HCT116 (cell line): Measurements from ENCODE around the gene CADM3.

Source experiments
- CEBPB ChIP-seq: IDR thresholded peaks from 2 replicates; pipeline ENCODE4 v1.6.1; 2012; ENCODE audit warnings: low read depth
- CTCF ChIP-seq, 3 experiments: fragments of 200-600 bp in 1 of 3; sonication (generic) in 1 of 3; IDR thresholded peaks in 2 of 3; conservative IDR thresholded peaks in 1 of 3; 2 replicates each; pipeline ENCODE4 v1.5.1; 2012 to 2017; ENCODE audit warnings: low read depth in 2 of 3, low read length in 2 of 3, antibody characterized with exemption in 1 of 3, borderline replicate concordance in 1 of 3, control low read depth in 1 of 3, mild to moderate bottlenecking in 1 of 3, mixed read lengths in 1 of 3, mixed run types in 1 of 3, moderate library complexity in 1 of 3; ENCODE audit not compliant: insufficient read depth in 1 of 3
- ELF1 ChIP-seq: IDR thresholded peaks from 2 replicates; pipeline ENCODE4 v1.6.1; 2012; ENCODE audit warnings: low read depth, borderline replicate concordance
- EZH2 ChIP-seq: fragments of 200-600 bp; sonication (generic); IDR thresholded peaks from 2 replicates; pipeline ENCODE4 v1.6.1; 2017; ENCODE audit warnings: antibody characterized with exemption, mixed run types
- EZH2phosphoT487 ChIP-seq: fragments of 200-600 bp; IDR thresholded peaks from 2 replicates; pipeline ENCODE4 v1.6.1; 2018; ENCODE audit warnings: antibody characterized with exemption, borderline replicate concordance
- FOSL1 ChIP-seq: IDR thresholded peaks from 2 replicates; pipeline ENCODE4 v1.6.1; 2012; ENCODE audit warnings: low read depth
- JUND ChIP-seq: IDR thresholded peaks from 2 replicates; pipeline ENCODE4 v1.6.1; 2012
- POLR2A ChIP-seq: IDR thresholded peaks from 2 replicates; pipeline ENCODE4 v1.7.0; 2011; ENCODE audit warnings: borderline replicate concordance; ENCODE audit not compliant: insufficient read depth, insufficient read length; ENCODE audit errors: extremely low read depth
- RAD21 ChIP-seq: IDR thresholded peaks from 2 replicates; pipeline ENCODE4 v1.6.1; 2012; ENCODE audit warnings: low read depth, mild to moderate bottlenecking
- YY1 ChIP-seq: IDR thresholded peaks from 2 replicates; pipeline ENCODE4 v1.6.1; 2011; ENCODE audit warnings: low read length, low read depth, moderate library complexity, mild to moderate bottlenecking; ENCODE audit not compliant: insufficient replicate concordance; ENCODE audit errors: extremely low read depth
- ZBTB33 ChIP-seq: IDR thresholded peaks from 2 replicates; pipeline ENCODE4 v1.6.1; 2011; ENCODE audit warnings: mild to moderate bottlenecking, low read length, moderate library complexity; ENCODE audit not compliant: insufficient replicate concordance; ENCODE audit errors: extremely low read depth
- ZFX ChIP-seq: fragments of 450-650 bp; IDR thresholded peaks from 2 replicates; pipeline ENCODE4 v1.6.1; 2017
- ZNF274 ChIP-seq: fragments of 200-500 bp; sonication (Bioruptor generic); IDR thresholded peaks from 2 replicates; pipeline ENCODE4 v1.6.1; 2014; ENCODE audit warnings: mild to moderate bottlenecking, low read depth, low read length, inconsistent platforms

- no peak for TF ChIP-seq EZH2phosphoT487
- TF ChIP-seq CTCF (IDR thresholded peaks at IDR 0.05 in 2 of 3, conservative IDR thresholded peaks at IDR 0.05 in 1 of 3; ENCODE audit: borderline replicate concordance in 1 of 3, insufficient read depth in 1 of 3, low read depth in 2 of 3, low read length in 2 of 3), result no peak
- no peak for TF ChIP-seq POLR2A
- TF ChIP-seq ZNF274, result no peak
- TF ChIP-seq ZFX, result no peak
- no peak for TF ChIP-seq ELF1
- TF ChIP-seq RAD21, result no peak
- TF ChIP-seq ZBTB33, result no peak
- no peak for TF ChIP-seq YY1
- TF ChIP-seq JUND, result no peak
- no peak for TF ChIP-seq FOSL1
- TF ChIP-seq CEBPB, result no peak
- no peak for TF ChIP-seq EZH2
These were observed 58.0 kb downstream of the CADM3 start for GRCh38 chr1:159229260-159229885.
